ENCODE results near the gene ESR2. TPM values are rescaled to one million over a fixed set of nuclear protein-coding genes. Genes with fewer than 3 reads are reported as not detected.

The ESR2 gene
- total and polyA plus RNA-seq, 2 donors (not counting 3 experiments of a cell fraction or from before 2014, with no cell fraction given), result 0.10 to 0.58 TPM

- no peak overlapping the region for H3K4me3 ChIP-seq (replicated peaks in 1 of 3; ENCODE audit: insufficient read depth in 1 of 3, low read depth in 1 of 3, low read length in 3 of 3)
- no peaks in the 10 kb centered on the region for H3K36me3 ChIP-seq (ENCODE audit: control insufficient read depth in 2 of 2, extremely low read depth in 1 of 2, insufficient read depth in 2 of 2, low read length in 2 of 2)
- intact Hi-C loops (cut with micrococcal nuclease), result no loop called here
- FAIRE-seq (no peak), DNase-seq (ENCODE audit: low read depth, low spot score) (no peak)
- H3K27ac ChIP-seq (ENCODE audit: insufficient read depth, low read depth, low read length), result no peak overlapping the region
- H3K9me3 ChIP-seq (replicated peaks; ENCODE audit: control insufficient read depth, insufficient read depth, low read length), result no peaks in the 10 kb centered on the region
- no peak for TF ChIP-seq JUN (IDR thresholded peaks at IDR 0.05; ENCODE audit: borderline replicate concordance, insufficient read depth, insufficient read length, low read depth)
- TF ChIP-seq MAX (IDR thresholded peaks at IDR 0.05; ENCODE audit: insufficient read depth, insufficient read length), result no peak
- no peak for TF ChIP-seq GATA2 (IDR thresholded peaks at IDR 0.05; ENCODE audit: insufficient read depth, insufficient read length, low read depth, low read length)
- TF ChIP-seq CTCF (IDR thresholded peaks at IDR 0.05; ENCODE audit: extremely low read depth in 1 of 2, insufficient read depth in 1 of 2, low read depth in 1 of 2, low read length in 2 of 2), result no peak
- TF ChIP-seq POLR2AphosphoS5 (IDR thresholded peaks at IDR 0.05; ENCODE audit: insufficient read depth, low read depth, low read length), result no peak
- no peak for TF ChIP-seq MYC (IDR thresholded peaks at IDR 0.05; ENCODE audit: low read depth, low read length)
- no peak for TF ChIP-seq EZH2 (IDR thresholded peaks at IDR 0.05; ENCODE audit: borderline replicate concordance, low read depth, low read length, severe bottlenecking)
- no peak for TF ChIP-seq FOS (IDR thresholded peaks at IDR 0.05; ENCODE audit: borderline replicate concordance, insufficient read depth, low read length)
- no peak for TF ChIP-seq POLR2A (IDR thresholded peaks at IDR 0.05; ENCODE audit: low read depth, low read length)
- H2AFZ ChIP-seq (ENCODE audit: low read depth, low read length), result no peak overlapping the region
- no TSS peak for BruUV-seq (replicated peaks)
- CTCF ChIA-PET, result interaction anchor here (1.1 kb wide), 1 partner anchor 30 kb away, joined by 3 read pairs; no protein-coding TSS in a partner anchor
- POLR2A ChIA-PET, result no interaction called here
- H3K27me3 ChIP-seq (ENCODE audit: control insufficient read depth in 2 of 2, insufficient read depth in 2 of 2, low read length in 2 of 2), result no peaks in the 10 kb centered on the region
- dilution Hi-C loops (cut with MboI; ENCODE audit: extremely low pct_ligation_motif_present, low sequenced_read_pairs), result no loop called here
- H3K4me1 ChIP-seq (ENCODE audit: control insufficient read depth, extremely low read depth, insufficient read depth, low read length), result no peaks in the 10 kb centered on the region
- H4K20me1 ChIP-seq (replicated peaks; ENCODE audit: control insufficient read depth, extremely low read depth, insufficient read depth, low read length), result no peaks in the 10 kb centered on the region
- no peaks in the 10 kb centered on the region for H3K79me2 ChIP-seq (ENCODE audit: control insufficient read depth, insufficient read depth, low read length)
- no peak overlapping the region for H3K9ac ChIP-seq (replicated peaks; ENCODE audit: extremely low read depth, insufficient read depth, low read length)
- no peak overlapping the region for H3K4me2 ChIP-seq (ENCODE audit: insufficient read depth, low read length)
- H3K9me1 ChIP-seq (replicated peaks; ENCODE audit: control insufficient read depth, extremely low read depth, insufficient read depth, low read length), result no peaks in the 10 kb centered on the region
Measured at GRCh38 chr14:64091217-64091616, 203.0 kb downstream of the ESR2 start.
